C4-2B (cell line): ENCODE measurements around the gene B4GALNT4.

Source experiments
- ZFX ChIP-seq: fragments of 450-650 bp; IDR thresholded peaks from 2 replicates; pipeline ENCODE4 v1.6.1; 2017
- TF ChIP-seq, protein P1 (sequence below): fragments of 450-650 bp; conservative IDR thresholded peaks from 2 replicates; pipeline ENCODE4 v1.5.1; 2017; ENCODE audit warnings: mild to moderate bottlenecking

DNA sequence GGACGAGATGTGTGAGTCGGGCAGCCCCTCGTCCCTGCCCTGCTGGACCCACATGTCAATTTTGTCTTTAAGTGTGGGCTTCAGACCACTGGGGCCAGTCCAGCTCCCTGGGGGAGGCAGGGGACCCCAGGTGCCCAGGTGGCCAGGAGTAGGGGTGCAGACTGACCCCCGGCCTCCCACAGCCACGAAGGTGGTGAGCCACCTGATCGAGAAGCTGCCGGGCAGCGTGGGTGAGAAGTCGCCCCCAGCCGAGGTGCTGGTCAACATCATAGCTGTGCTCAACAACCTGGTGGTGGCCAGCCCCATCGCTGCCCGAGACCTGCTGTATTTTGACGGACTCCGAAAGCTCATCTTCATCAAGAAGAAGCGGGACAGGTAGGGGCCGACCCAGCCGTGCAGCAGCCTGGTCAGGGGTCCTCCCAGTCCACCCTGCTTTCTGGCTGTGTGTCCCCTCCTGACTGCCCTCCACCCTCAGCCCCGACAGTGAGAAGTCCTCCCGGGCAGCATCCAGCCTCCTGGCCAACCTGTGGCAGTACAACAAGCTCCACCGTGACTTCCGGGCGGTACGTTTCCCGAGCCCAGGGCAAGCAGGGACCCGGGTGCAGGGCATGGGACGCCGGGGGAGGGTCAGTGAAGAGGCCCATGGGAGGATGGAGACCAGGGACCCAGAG, 34.6 kb downstream of the B4GALNT4 start:
- TF ChIP-seq, protein P1, sequence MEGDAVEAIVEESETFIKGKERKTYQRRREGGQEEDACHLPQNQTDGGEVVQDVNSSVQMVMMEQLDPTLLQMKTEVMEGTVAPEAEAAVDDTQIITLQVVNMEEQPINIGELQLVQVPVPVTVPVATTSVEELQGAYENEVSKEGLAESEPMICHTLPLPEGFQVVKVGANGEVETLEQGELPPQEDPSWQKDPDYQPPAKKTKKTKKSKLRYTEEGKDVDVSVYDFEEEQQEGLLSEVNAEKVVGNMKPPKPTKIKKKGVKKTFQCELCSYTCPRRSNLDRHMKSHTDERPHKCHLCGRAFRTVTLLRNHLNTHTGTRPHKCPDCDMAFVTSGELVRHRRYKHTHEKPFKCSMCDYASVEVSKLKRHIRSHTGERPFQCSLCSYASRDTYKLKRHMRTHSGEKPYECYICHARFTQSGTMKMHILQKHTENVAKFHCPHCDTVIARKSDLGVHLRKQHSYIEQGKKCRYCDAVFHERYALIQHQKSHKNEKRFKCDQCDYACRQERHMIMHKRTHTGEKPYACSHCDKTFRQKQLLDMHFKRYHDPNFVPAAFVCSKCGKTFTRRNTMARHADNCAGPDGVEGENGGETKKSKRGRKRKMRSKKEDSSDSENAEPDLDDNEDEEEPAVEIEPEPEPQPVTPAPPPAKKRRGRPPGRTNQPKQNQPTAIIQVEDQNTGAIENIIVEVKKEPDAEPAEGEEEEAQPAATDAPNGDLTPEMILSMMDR: no peak
- TF ChIP-seq ZFX: no peak
